Camera-type eye (tissue), 1 donor: ENCODE results near the gene ZBTB8A. TPM values are rescaled to one million over a fixed set of nuclear protein-coding genes. Genes with fewer than 3 reads are reported as not detected.

Experiments used
- total RNA-seq: library from RNA; depleted of rRNA; stranded (reverse); fragments of >200 nt; gene quantifications from one replicate; pipeline ENCODE4 v1.2.3, GENCODE V29; 2014

ZBTB8A gene
- 24.7 TPM for total RNA-seq

GRCh38 chr1:32538887-32539583 lies at the start of gene ZBTB8A:
TSS of gene ZBTB8A (plus strand) at chr1:32539427. CDS start at chr1:32592932, 53,505 bp downstream.

GRCh38 chr1:32650248-32650751 lies 111.1 kb downstream of the ZBTB8A start, which contains the start of gene ZBTB8OS:
TSS of gene ZBTB8OS (minus strand) at chr1:32650550. CDS start at chr1:32650529, 21 bp downstream.

GRCh38 chr1:32650752-32651460 lies 111.7 kb downstream of the ZBTB8A start, which contains the start of gene RBBP4:
TSS of gene RBBP4 (plus strand) at chr1:32651208. CDS start at chr1:32651307, 99 bp downstream.

Other genes with a start within 250 kb of the ZBTB8A start
- gene HDAC1, start 247.3 kb upstream of the ZBTB8A start, total RNA-seq: 65.0 TPM
- gene MARCKSL1, start 203.2 kb upstream of the ZBTB8A start, total RNA-seq: 159 TPM
- 3.1 TPM for gene FAM229A, start 176.9 kb upstream of the ZBTB8A start, total RNA-seq
- gene TSSK3, start 176.9 kb upstream of the ZBTB8A start, total RNA-seq: 0.55 TPM
- gene BSDC1, start 145.0 kb upstream of the ZBTB8A start, total RNA-seq: 100 TPM
- gene ZBTB8B, start 74.4 kb upstream of the ZBTB8A start, total RNA-seq: 3.8 TPM
- gene ZBTB8OS, start 111.1 kb downstream of the ZBTB8A start, total RNA-seq: 30.5 TPM
- gene RBBP4, start 111.8 kb downstream of the ZBTB8A start, total RNA-seq: 252 TPM
- gene SYNC, start 163.3 kb downstream of the ZBTB8A start, total RNA-seq: 15.3 TPM